DOHH2 (cell line): ENCODE data around the gene IGF2BP2.
"Not testable (repeated sequence)": the region's sequence is repeated elsewhere in the genome, so short reads cannot be mapped to it uniquely, and the experiment has no call there.

Experiments used
- H3F3A ChIP-seq: fragments of 200-600 bp; sonication (generic), shearing (Covaris generic); 2 replicates; pipeline ENCODE4 v1.6.0; 2016; ENCODE audit warnings: antibody characterized with exemption, mild to moderate bottlenecking; ENCODE audit not compliant: control insufficient read depth, insufficient read depth
- H3K27ac ChIP-seq: fragments of 200-600 bp; sonication (generic); 2 replicates; pipeline ENCODE4 v1.5.1; 2014; ENCODE audit warnings: low read depth, mild to moderate bottlenecking, low read length, moderate library complexity
- H3K27me3 ChIP-seq: fragments of 200-600 bp; sonication (generic); 2 replicates; pipeline ENCODE4 v1.6.1; 2014; ENCODE audit warnings: mild to moderate bottlenecking, low read length, mixed read lengths; ENCODE audit not compliant: control insufficient read depth
- H3K36me3 ChIP-seq: fragments of 200-600 bp; sonication (generic); 2 replicates; pipeline ENCODE4 v1.6.1; 2014; ENCODE audit warnings: mild to moderate bottlenecking, low read length, moderate library complexity, mixed read lengths; ENCODE audit not compliant: control insufficient read depth
- H3K4me1 ChIP-seq: fragments of 200-600 bp; sonication (generic); 2 replicates; pipeline ENCODE4 v1.6.1; 2014; ENCODE audit warnings: mild to moderate bottlenecking, low read length, mixed read lengths; ENCODE audit not compliant: control insufficient read depth
- H3K4me2 ChIP-seq: fragments of 200-600 bp; sonication (generic); 2 replicates; pipeline ENCODE4 v1.6.0; 2014; ENCODE audit warnings: mild to moderate bottlenecking, low read length, moderate library complexity
- H3K4me3 ChIP-seq: fragments of 200-600 bp; sonication (generic); 2 replicates; pipeline ENCODE4 v1.5.1; 2014; ENCODE audit warnings: mild to moderate bottlenecking, low read length, mixed read lengths
- H3K79me2 ChIP-seq: fragments of 200-600 bp; sonication (generic); 2 replicates; pipeline ENCODE4 v1.6.1; 2014; ENCODE audit warnings: mild to moderate bottlenecking, low read length, mixed read lengths; ENCODE audit not compliant: control insufficient read depth
- H3K9me2 ChIP-seq: fragments of 200-600 bp; sonication (generic); replicated peaks from 2 replicates; pipeline ENCODE4 v1.6.1; 2014; ENCODE audit warnings: mild to moderate bottlenecking, low read length, mixed read lengths; ENCODE audit not compliant: control insufficient read depth
- H3K9me3 ChIP-seq: fragments of 200-600 bp; sonication (generic); 2 replicates; pipeline ENCODE4 v1.6.1; 2014; ENCODE audit warnings: antibody characterized with exemption, low read length, mixed read lengths; ENCODE audit not compliant: control insufficient read depth, insufficient read depth
- H4K20me1 ChIP-seq: fragments of 200-600 bp; sonication (generic); 2 replicates; pipeline ENCODE4 v1.6.0; 2014; ENCODE audit warnings: low read depth, mild to moderate bottlenecking, antibody characterized with exemption, low read length, moderate library complexity; ENCODE audit not compliant: control insufficient read depth, insufficient read depth
- EZH2phosphoT487 ChIP-seq: fragments of 200-600 bp; sonication (generic); IDR thresholded peaks from 2 replicates; pipeline ENCODE4 v1.6.1; 2017; ENCODE audit warnings: borderline replicate concordance, mild to moderate bottlenecking, antibody characterized with exemption, low read length, moderate library complexity, mixed read lengths
- TF ChIP-seq, protein P1 (sequence below): fragments of 200-600 bp; sonication (generic); IDR thresholded peaks from one replicate; pipeline ENCODE4 v1.5.1; 2014; ENCODE audit warnings: antibody characterized with exemption, mild to moderate bottlenecking, low read depth, low read length; ENCODE audit not compliant: poor library complexity, severe bottlenecking

Gene IGF2BP2

DNA sequence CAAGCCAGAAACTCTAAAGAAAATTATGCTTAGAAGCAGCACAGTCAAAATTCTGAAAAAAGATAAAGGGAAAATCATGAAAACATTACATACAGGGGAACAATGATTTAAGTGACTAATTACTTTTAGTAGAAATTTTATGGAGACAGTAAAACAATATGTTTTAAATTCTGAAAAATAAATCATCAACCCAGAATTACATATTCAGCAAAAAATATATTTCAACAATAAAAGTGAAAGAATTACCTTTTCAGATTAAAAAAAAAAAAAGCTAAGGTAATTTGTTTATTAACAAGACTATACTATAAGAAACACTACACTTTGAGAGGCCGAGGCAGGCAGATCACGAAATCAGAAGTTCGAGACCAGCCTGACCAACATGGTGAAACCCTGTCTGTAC lies 32.4 kb upstream of the IGF2BP2 start:
- no peaks in the 10 kb centered on the region for H3K79me2 ChIP-seq
- no peak for TF ChIP-seq EZH2phosphoT487
- TF ChIP-seq, protein P1, sequence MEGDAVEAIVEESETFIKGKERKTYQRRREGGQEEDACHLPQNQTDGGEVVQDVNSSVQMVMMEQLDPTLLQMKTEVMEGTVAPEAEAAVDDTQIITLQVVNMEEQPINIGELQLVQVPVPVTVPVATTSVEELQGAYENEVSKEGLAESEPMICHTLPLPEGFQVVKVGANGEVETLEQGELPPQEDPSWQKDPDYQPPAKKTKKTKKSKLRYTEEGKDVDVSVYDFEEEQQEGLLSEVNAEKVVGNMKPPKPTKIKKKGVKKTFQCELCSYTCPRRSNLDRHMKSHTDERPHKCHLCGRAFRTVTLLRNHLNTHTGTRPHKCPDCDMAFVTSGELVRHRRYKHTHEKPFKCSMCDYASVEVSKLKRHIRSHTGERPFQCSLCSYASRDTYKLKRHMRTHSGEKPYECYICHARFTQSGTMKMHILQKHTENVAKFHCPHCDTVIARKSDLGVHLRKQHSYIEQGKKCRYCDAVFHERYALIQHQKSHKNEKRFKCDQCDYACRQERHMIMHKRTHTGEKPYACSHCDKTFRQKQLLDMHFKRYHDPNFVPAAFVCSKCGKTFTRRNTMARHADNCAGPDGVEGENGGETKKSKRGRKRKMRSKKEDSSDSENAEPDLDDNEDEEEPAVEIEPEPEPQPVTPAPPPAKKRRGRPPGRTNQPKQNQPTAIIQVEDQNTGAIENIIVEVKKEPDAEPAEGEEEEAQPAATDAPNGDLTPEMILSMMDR = no peak
- no peak overlapping the region for H3K4me3 ChIP-seq
- no peaks in the 10 kb centered on the region for H3K9me3 ChIP-seq
- H3K27ac ChIP-seq = no peak overlapping the region
- H3F3A ChIP-seq = no peaks in the 10 kb centered on the region
- H3K4me2 ChIP-seq = no peak overlapping the region
- no peaks in the 10 kb centered on the region for H4K20me1 ChIP-seq
- H3K27me3 ChIP-seq = 0 out of 2 replicates have a peak, but pooled peaks cover 2% of the 10 kb centered on the region
- H3K4me1 ChIP-seq = no peaks in the 10 kb centered on the region
- H3K9me2 ChIP-seq = no peaks in the 10 kb centered on the region
- no peaks in the 10 kb centered on the region for H3K36me3 ChIP-seq

DNA sequence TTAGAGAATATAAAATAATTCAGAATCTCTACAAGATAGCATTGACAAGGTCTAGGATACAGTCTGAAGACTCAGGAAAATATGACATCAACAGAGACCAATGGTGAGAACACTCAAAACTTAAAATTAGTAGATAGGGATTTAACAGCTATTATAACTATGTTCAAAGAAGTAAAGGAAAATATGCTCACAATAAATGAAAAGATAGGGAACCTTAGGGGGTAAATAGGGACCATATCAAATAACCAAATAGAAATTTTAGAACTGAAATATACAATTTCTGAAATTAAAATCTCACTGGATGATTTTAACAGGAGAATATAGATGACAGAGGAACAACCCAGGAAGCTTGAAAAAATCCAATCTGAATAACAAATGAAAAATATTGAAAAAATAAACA lies 31.8 kb upstream of the IGF2BP2 start:
- Histone ChIP-seq H3F3A (no peaks in the 10 kb centered on the region), H3K36me3 (no peaks in the 10 kb centered on the region), H3K27ac (no peak overlapping the region), H3K79me2 (no peaks in the 10 kb centered on the region), H3K4me3 (no peak overlapping the region), H3K4me1 (no peaks in the 10 kb centered on the region), H3K27me3 (0 out of 2 replicates have a peak, but pooled peaks cover 2% of the 10 kb centered on the region), H4K20me1 (no peaks in the 10 kb centered on the region), H3K9me2 (no peaks in the 10 kb centered on the region), H3K4me2 (no peak overlapping the region), H3K9me3 (no peaks in the 10 kb centered on the region)
- TF ChIP-seq EZH2phosphoT487 = no peak
- TF ChIP-seq, protein P1 = no peak

DNA sequence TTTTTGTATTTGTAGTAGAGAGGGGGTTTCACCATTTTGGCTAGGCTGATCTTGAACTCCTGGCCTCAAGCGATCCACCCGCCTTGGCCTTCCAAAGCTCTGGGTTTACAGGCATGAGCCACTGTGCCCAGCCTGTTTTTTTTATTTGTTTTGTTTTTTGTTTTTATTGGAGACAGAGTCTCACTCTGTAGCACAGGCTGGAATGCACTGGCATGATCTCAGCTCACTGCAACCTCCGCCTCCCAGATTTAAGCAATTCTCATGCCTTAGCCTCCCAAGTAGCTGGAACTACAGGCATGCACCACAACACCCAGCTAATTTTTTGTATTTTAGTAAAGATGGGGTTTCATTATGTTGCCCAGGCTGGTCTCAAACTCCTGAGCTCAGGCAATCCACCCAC lies 28.9 kb upstream of the IGF2BP2 start:
- H3K27me3 ChIP-seq, H3K79me2 ChIP-seq, H3K9me2 ChIP-seq, H4K20me1 ChIP-seq, H3F3A ChIP-seq, H3K4me1 ChIP-seq, H3K4me2 ChIP-seq, H3K27ac ChIP-seq, H3K4me3 ChIP-seq, H3K36me3 ChIP-seq, H3K9me3 ChIP-seq: not testable (repeated sequence)

DNA sequence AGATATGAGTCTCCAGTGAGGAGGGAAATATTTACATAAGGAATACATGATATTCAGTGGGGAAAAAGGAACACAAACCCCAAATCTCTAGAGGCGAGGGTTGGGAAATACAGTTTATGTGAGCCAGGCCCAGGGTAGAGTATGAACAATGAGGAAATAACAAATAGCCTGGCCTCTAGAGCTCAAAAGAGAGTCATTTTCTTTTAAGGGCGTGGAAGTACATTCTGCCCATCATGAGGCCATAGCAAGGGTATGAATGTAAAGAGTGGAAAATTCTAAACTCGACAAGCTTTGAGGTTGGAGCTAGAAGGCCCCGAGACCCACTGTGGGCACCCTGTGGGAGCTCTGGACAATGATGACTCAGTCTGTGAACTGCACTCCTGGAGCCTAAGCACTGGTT lies 27.8 kb upstream of the IGF2BP2 start:
- Histone ChIP-seq H4K20me1 (no peaks in the 10 kb centered on the region), H3K27me3 (no peaks in the 10 kb centered on the region), H3K4me1 (no peaks in the 10 kb centered on the region), H3K9me2 (no peaks in the 10 kb centered on the region), H3F3A (no peaks in the 10 kb centered on the region), H3K36me3 (no peaks in the 10 kb centered on the region), H3K9me3 (no peaks in the 10 kb centered on the region), H3K27ac (no peak overlapping the region), H3K79me2 (no peaks in the 10 kb centered on the region), H3K4me3 (no peak overlapping the region), H3K4me2 (no peak overlapping the region)
- TF ChIP-seq, protein P1 = no peak
- TF ChIP-seq EZH2phosphoT487 = no peak
